CD4-positive, alpha-beta T cell treated with Interleukin-10 for 1 hour (primary cell): Measurements from ENCODE around the gene TRAF2.
"Not testable (repeated sequence)": the region's sequence is repeated elsewhere in the genome, so short reads cannot be mapped to it uniquely, and the experiment has no call there.

Experiments used
- DNase-seq: peaks from one replicate; pipeline ENCODE4 v3.0.0-alpha.2; 2020

Gene TRAF2

GRCh38 chr9:136858844-136859757 lies 27.2 kb upstream of the TRAF2 start:
- DNase-seq, result no peak

- no peak for DNase-seq
These were observed 25.8 kb upstream of the TRAF2 start for GRCh38 chr9:136860529-136860928.

GRCh38 chr9:136860933-136861873 lies 25.1 kb upstream of the TRAF2 start:
- DNase-seq, result no peak

GRCh38 chr9:136861874-136862457 lies 24.4 kb upstream of the TRAF2 start:
- DNase-seq, result no peak

GRCh38 chr9:136862849-136863622 lies 23.3 kb upstream of the TRAF2 start:
- DNase-seq, result no peak

- no peak for DNase-seq
These were observed 22.6 kb upstream of the TRAF2 start for GRCh38 chr9:136863623-136864273.

GRCh38 chr9:136865041-136865767 lies 21.1 kb upstream of the TRAF2 start:
- no peak for DNase-seq

- DNase-seq, result no peak
These were observed 20.6 kb upstream of the TRAF2 start for GRCh38 chr9:136865768-136866103.

GRCh38 chr9:136866898-136867421 lies 19.4 kb upstream of the TRAF2 start:
- not testable (repeated sequence) for DNase-seq

GRCh38 chr9:136867480-136867879 lies 18.8 kb upstream of the TRAF2 start:
- DNase-seq, result no peak

- DNase-seq, result no peak
These were observed 18.4 kb upstream of the TRAF2 start for GRCh38 chr9:136867917-136868316.

GRCh38 chr9:136868644-136869043 lies 17.7 kb upstream of the TRAF2 start:
- DNase-seq, result no peak

- not testable (repeated sequence) for DNase-seq
These were observed 16.7 kb upstream of the TRAF2 start for GRCh38 chr9:136869611-136870010.

- DNase-seq, result no peak
These were observed 11.2 kb upstream of the TRAF2 start for GRCh38 chr9:136875155-136875554.

- no peak for DNase-seq
These were observed 9.8 kb upstream of the TRAF2 start for GRCh38 chr9:136876476-136876875.

GRCh38 chr9:136880651-136881050 lies 5.7 kb upstream of the TRAF2 start:
- no peak for DNase-seq

GRCh38 chr9:136881691-136882108 lies 4.6 kb upstream of the TRAF2 start:
- peak; percentile 47 for DNase-seq

GRCh38 chr9:136882109-136882946 lies 4.0 kb upstream of the TRAF2 start:
- DNase-seq, result peak; percentile 90

GRCh38 chr9:136882947-136883283 lies 3.4 kb upstream of the TRAF2 start:
- DNase-seq, result not testable (repeated sequence)

GRCh38 chr9:136883670-136884069 lies 2.6 kb upstream of the TRAF2 start:
- not testable (repeated sequence) for DNase-seq
